ENCODE data around the gene TXNDC2. TPM values are rescaled to one million over a fixed set of nuclear protein-coding genes. Genes with fewer than 3 reads are reported as not detected.

The TXNDC2 gene
- total and polyA plus RNA-seq, 9 of the 15 experiments (the other 6 are each of a cell fraction or from before 2014, with no cell fraction given) = 1.2 to 4.9 (median 2.3) TPM

GRCh38 chr18:9885170-9886004 lies at the start of gene TXNDC2 (continued):
- TF ChIP-seq AFF1 (IDR thresholded peaks at IDR 0.05; ENCODE audit: low read depth in 1 of 2, partially characterized antibody in 2 of 2) (peak in 1 of 2 experiments; percentile 22), RBFOX2 (IDR thresholded peaks at IDR 0.05; ENCODE audit: low read depth, low read length) (peak; percentile 48; the same call in 1 of the 2 replicates), DIDO1 (tag; IDR thresholded peaks at IDR 0.05; ENCODE audit: low read depth) (no peak), CBX8 (IDR thresholded peaks at IDR 0.05; ENCODE audit: borderline replicate concordance, extremely low read depth, low read depth, low read length, poor library complexity, severe bottlenecking) (no peak), ARID1B (IDR thresholded peaks at IDR 0.05) (no peak), NCOA4 (IDR thresholded peaks at IDR 0.05; ENCODE audit: partially characterized antibody) (no peak), ATF4 (CRISPR knock-in tag; IDR thresholded peaks at IDR 0.05) (no peak), ZBTB2 (IDR thresholded peaks at IDR 0.05) (peak; percentile 35; the same call in 1 of the 2 replicates), ESRRB (CRISPR knock-in tag; IDR thresholded peaks at IDR 0.05; ENCODE audit: borderline replicate concordance) (no peak), RFX5 (IDR thresholded peaks at IDR 0.05; ENCODE audit: low read depth, low read length) (no peak), ZNF766 (CRISPR knock-in tag; conservative IDR thresholded peaks at IDR 0.05) (peak; percentile 37), ZNF280B (CRISPR knock-in tag; IDR thresholded peaks at IDR 0.05) (no peak), L3MBTL2 (IDR thresholded peaks at IDR 0.05) (peak; percentile 51; the same call in 1 of the 2 replicates), CHD4 (IDR thresholded peaks at IDR 0.05; ENCODE audit: insufficient read depth, insufficient replicate concordance, low read depth, low read length, poor library complexity, severe bottlenecking) (no peak)

Data from K562 (cell line).